B cell (primary cell): ENCODE data around the gene PPARD. TPM values are rescaled to one million over a fixed set of nuclear protein-coding genes. Genes with fewer than 3 reads are reported as not detected.

ENCODE experiments used
- ATAC-seq: fragments of 200-7000 bp; cut with Tn5 transposase; one replicate; pipeline ENCODE4 v1.10.0; 2021; ENCODE audit warnings: low read depth, mild to moderate bottlenecking, moderate number of reproducible peaks, moderate library complexity
- CTCF ChIA-PET: fragments of 350-600 bp; sonication (Branson Sonifier 250); formaldehyde crosslinking; loops from one replicate; lab custom pipeline; 2021; ENCODE audit warnings: antibody characterized with exemption, inconsistent platforms; lab: Charles Lee
- POLR2A ChIA-PET: fragments of 350-600 bp; sonication (Branson Sonifier 250); formaldehyde crosslinking; loops from one replicate; lab custom pipeline; 2021; ENCODE audit warnings: antibody characterized with exemption; lab: Charles Lee
- DNase-seq: peaks from one replicate; pipeline ENCODE4 v3.0.0; 2013
- H2AFZ ChIP-seq: 2 replicates; pipeline ENCODE4 v1.6.1; 2012; ENCODE audit warnings: mild to moderate bottlenecking, low read depth, low read length; ENCODE audit not compliant: insufficient read depth, poor library complexity, severe bottlenecking
- H3K27ac ChIP-seq, 2 donors: 1 replicate in 1 of 2; 2 replicates in 1 of 2; pipeline ENCODE4 v1.5.1; 2012 to 2013; ENCODE audit warnings: low read length in 2 of 2, mild to moderate bottlenecking in 2 of 2, moderate library complexity in 1 of 2
- H3K27me3 ChIP-seq, 4 experiments: fragments of 200-600 bp in 1 of 4; sonication (generic) in 1 of 4; replicated peaks in 1 of 4; 1 replicate in 2 of 4; 2 replicates in 2 of 4; pipeline versions ENCODE4 v1.6.1 to v1.7.0; 2013 to 2016; ENCODE audit warnings: low read length in 3 of 4, mild to moderate bottlenecking in 2 of 4, mixed read lengths in 1 of 4, moderate library complexity in 1 of 4; ENCODE audit not compliant: insufficient read depth in 4 of 4, control insufficient read depth in 3 of 4; ENCODE audit errors: control extremely low read depth in 1 of 4
- H3K36me3 ChIP-seq, 2 experiments: replicated peaks in 1 of 2; 1 replicate in 1 of 2; 2 replicates in 1 of 2; pipeline versions ENCODE4 v1.6.1 to v1.7.1; 2013; ENCODE audit warnings: low read length in 1 of 2; ENCODE audit not compliant: insufficient read depth in 2 of 2, control insufficient read depth in 1 of 2; ENCODE audit errors: control extremely low read depth in 1 of 2, extremely low read depth in 1 of 2
- H3K4me1 ChIP-seq, 2 donors: fragments of 200-600 bp in 1 of 2; sonication (generic) in 1 of 2; 1 replicate in 1 of 2; 2 replicates in 1 of 2; pipeline versions ENCODE4 v1.5.1 to v1.6.1; 2013 to 2017; ENCODE audit warnings: low read length in 2 of 2; ENCODE audit not compliant: control insufficient read depth in 2 of 2, insufficient read depth in 2 of 2
- H3K4me2 ChIP-seq: replicated peaks from 2 replicates; pipeline ENCODE3; 2012; ENCODE audit warnings: mild to moderate bottlenecking, low read depth, low read length; ENCODE audit not compliant: poor library complexity, severe bottlenecking
- H3K4me3 ChIP-seq, 5 experiments: fragments of 200-600 bp in 1 of 5; sonication (generic) in 1 of 5; 1 replicate in 3 of 5; 2 replicates in 2 of 5; pipeline versions ENCODE4 v1.5.1 to v1.7.0; 2011 to 2016; ENCODE audit warnings: low read length in 4 of 5, mild to moderate bottlenecking in 4 of 5, low read depth in 2 of 5, control low read depth in 1 of 5, moderate library complexity in 1 of 5; ENCODE audit not compliant: insufficient read depth in 1 of 5; ENCODE audit errors: control extremely low read depth in 1 of 5, extremely low read depth in 1 of 5
- H3K79me2 ChIP-seq: fragments of 200-600 bp; sonication (generic); one replicate; pipeline ENCODE4 v1.6.0; 2016; ENCODE audit warnings: low read length; ENCODE audit not compliant: control insufficient read depth, insufficient read depth
- H3K9ac ChIP-seq: fragments of 200-600 bp; sonication (generic); 2 replicates; pipeline ENCODE4 v1.6.1; 2017; ENCODE audit warnings: mild to moderate bottlenecking, low read length, moderate library complexity
- H3K9me3 ChIP-seq, 3 donors: one replicate each; pipeline versions ENCODE4 v1.6.1 to v1.7.1; 2013; ENCODE audit warnings: low read length in 2 of 3; ENCODE audit not compliant: control insufficient read depth in 2 of 3, insufficient read depth in 1 of 3; ENCODE audit errors: control extremely low read depth in 1 of 3
- H4K20me1 ChIP-seq: 2 replicates; pipeline ENCODE4 v1.6.0; 2012; ENCODE audit warnings: mild to moderate bottlenecking, low read length; ENCODE audit not compliant: insufficient read depth, control insufficient read depth, poor library complexity, severe bottlenecking
- H3K27ac Mint-ChIP-seq: one replicate; pipeline ENCODE4 v1.8.0; 2021; ENCODE audit warnings: mixed read lengths
- H3K27me3 Mint-ChIP-seq: one replicate; pipeline ENCODE4 v1.8.0; 2021; ENCODE audit warnings: mixed read lengths
- H3K4me1 Mint-ChIP-seq: one replicate; pipeline ENCODE4 v1.8.0; 2021; ENCODE audit warnings: mixed read lengths
- H3K4me3 Mint-ChIP-seq: one replicate; pipeline ENCODE4 v1.8.0; 2021; ENCODE audit warnings: mixed read lengths
- H3K9me3 Mint-ChIP-seq: one replicate; pipeline ENCODE4 v1.8.0; 2022; ENCODE audit warnings: mixed read lengths; ENCODE audit not compliant: insufficient read depth
- EZH2 ChIP-seq: IDR thresholded peaks from 2 replicates; pipeline ENCODE4 v1.6.1; 2012; ENCODE audit warnings: borderline replicate concordance, low read depth, mild to moderate bottlenecking, moderate library complexity, low read length; ENCODE audit not compliant: insufficient read depth, poor library complexity, severe bottlenecking
- WGBS: methylation state at CpG from one replicate; pipeline ENCODE4 v1.1.5; 2013; ENCODE audit warnings: missing lambda C conversion rate; ENCODE audit not compliant: insufficient coverage; 5-methylcytosine and 5-hydroxymethylcytosine counted together
- intact Hi-C: fragments of 100-400 bp; cut with micrococcal nuclease; formaldehyde crosslinking; loops from one replicate; pipeline ENCODE4 v1.10.0; 2022
- polyA plus RNA-seq: library from polyadenylated mRNA; depleted of rRNA; stranded (reverse); fragments of >200 nt; gene quantifications from 2 replicates; pipeline ENCODE4 v1.2.3, GENCODE V29; 2012
- total RNA-seq, 2 donors: library from RNA; stranded (reverse); fragments of 120-200 nt in 1 of 2; gene quantifications; 1 replicate in 1 of 2; 2 replicates in 1 of 2; pipeline versions ENCODE4 v1.2.3 to v1.2.4, GENCODE V29; 2013 to 2022

The PPARD gene
- total and polyA plus RNA-seq, 2 donors (not counting 1 experiment from before 2014, with no cell fraction given) = 37.9 to 38.9 TPM

- no peak for ATAC-seq
- Histone ChIP-seq H3K27ac (peak overlapping the region; percentile 78 to 89), H3K79me2 (peaks cover 94% of the 10 kb centered on the region), H2AFZ (no peak overlapping the region), H3K4me1 (peaks cover 41 to 49% of the 10 kb centered on the region in 2 donors), H3K4me3 (no peak overlapping the region), H3K9me3 (no peaks in the 10 kb centered on the region), H3K4me2 (peak overlapping the region; percentile 74), H3K9ac (peak overlapping the region; percentile 60), H3K27me3 (no peaks in the 10 kb centered on the region), H4K20me1 (no peaks in the 10 kb centered on the region), H3K36me3 (peaks cover 0 to 52% of the 10 kb centered on the region in 2 experiments)
- H3K27me3 Mint-ChIP-seq = no peaks in the 10 kb centered on the region
- ChIA-PET CTCF (interaction anchor here (0.7 to 9.7 kb wide), 8 partner anchors 7 to 142 kb away, joined by 3 to 87 read pairs (median 6); partner anchors contain the start of genes DEF6 and FANCE), POLR2A (interaction anchor here (0.6 to 0.9 kb wide), 2 partner anchors 11 to 15 kb away, joined by 4 to 7 read pairs; no protein-coding TSS in a partner anchor)
- no peak for TF ChIP-seq EZH2
- WGBS = 60% methylated on average over 6 of the region's 6 CpGs
- peak overlapping the region; percentile 99 for H3K27ac Mint-ChIP-seq
- H3K4me1 Mint-ChIP-seq = peaks cover 71% of the 10 kb centered on the region
- peak overlapping the region; percentile 32 for H3K4me3 Mint-ChIP-seq
- intact Hi-C loops = loop anchor here (2.0 kb wide), 1 partner anchor 16 kb away; no protein-coding TSS in a partner anchor
- DNase-seq = no peak
- no peaks in the 10 kb centered on the region for H3K9me3 Mint-ChIP-seq
Measured at GRCh38 chr6:35310265-35310831, 32.0 kb upstream of the PPARD start.

GRCh38 chr6:35311390-35312075, 30.8 kb upstream of the PPARD start:
- no peak for TF ChIP-seq EZH2
- ATAC-seq (peak; percentile 65), DNase-seq (peak; percentile 60)
- H3K36me3 ChIP-seq = peaks cover 0 to 56% of the 10 kb centered on the region in 2 experiments
- H3K4me3 ChIP-seq = peak overlapping the region in 4 of 5 experiments; percentile 16 to 48 (median 44)
- peak overlapping the region; percentile 78 to 89 for H3K27ac ChIP-seq
- peak overlapping the region; percentile 60 for H3K9ac ChIP-seq
- H3K9me3 Mint-ChIP-seq = no peaks in the 10 kb centered on the region
- intact Hi-C loops = loop anchor here (1.0 to 2.0 kb wide), 3 partner anchors 8 to 15 kb away; no protein-coding TSS in a partner anchor
- ChIA-PET POLR2A (interaction anchor here (1.1 to 1.4 kb wide), 2 partner anchors 9 to 10 kb away, joined by 3 to 7 read pairs; no protein-coding TSS in a partner anchor), CTCF (interaction anchor here (0.8 to 9.7 kb wide), 9 partner anchors 8 to 140 kb away, joined by 3 to 87 read pairs (median 4); partner anchors contain the start of genes DEF6 and FANCE)
- peak overlapping the region; percentile 74 for H3K4me2 ChIP-seq
- no peaks in the 10 kb centered on the region for H3K27me3 ChIP-seq
- no peaks in the 10 kb centered on the region for H4K20me1 ChIP-seq
- peak overlapping the region; percentile 81 for H3K4me3 Mint-ChIP-seq
- H3K27me3 Mint-ChIP-seq = no peaks in the 10 kb centered on the region
- H3K4me1 ChIP-seq = peaks cover 41 to 44% of the 10 kb centered on the region in 2 donors
- peak overlapping the region; percentile 99 for H3K27ac Mint-ChIP-seq
- peaks cover 72% of the 10 kb centered on the region for H3K4me1 Mint-ChIP-seq
- peak overlapping the region; percentile 70 for H2AFZ ChIP-seq
- H3K9me3 ChIP-seq = no peaks in the 10 kb centered on the region
- peaks cover 94% of the 10 kb centered on the region for H3K79me2 ChIP-seq
- 4% methylated on average over 3 of the region's 6 CpGs for WGBS
